Common myeloid progenitor, CD34-positive (primary cell): ENCODE data around the gene ORC1.

Experiments used
- CTCF ChIA-PET: fragments of 350-600 bp; sonication (Branson Sonifier 250); formaldehyde crosslinking; loops from one replicate; lab custom pipeline; 2021; ENCODE audit warnings: antibody characterized with exemption; lab: Charles Lee
- POLR2A ChIA-PET: fragments of 350-600 bp; sonication (Branson Sonifier 250); formaldehyde crosslinking; loops from one replicate; lab custom pipeline; 2021; ENCODE audit warnings: antibody characterized with exemption; lab: Charles Lee
- DNase-seq, 3 donors: peaks; one replicate each; pipeline versions ENCODE4 v3.0.0 to v3.0.0-alpha.2; 2013
- H3K27ac ChIP-seq, 2 experiments: 1 replicate in 1 of 2; 2 replicates in 1 of 2; pipeline ENCODE4 v1.7.0; 2013; ENCODE audit warnings: inconsistent platforms in 2 of 2, low read length in 2 of 2, mild to moderate bottlenecking in 2 of 2, low read depth in 1 of 2, moderate library complexity in 1 of 2; ENCODE audit not compliant: severe bottlenecking in 2 of 2, insufficient read depth in 1 of 2, poor library complexity in 1 of 2
- H3K27me3 ChIP-seq, 5 experiments: replicated peaks in 2 of 5; 1 replicate in 3 of 5; 2 replicates in 2 of 5; pipeline versions ENCODE4 v1.6.1 to v1.7.0; 2013; ENCODE audit warnings: low read length in 4 of 5, mild to moderate bottlenecking in 2 of 5, moderate library complexity in 2 of 5, inconsistent platforms in 1 of 5; ENCODE audit not compliant: insufficient read depth in 5 of 5, control insufficient read depth in 4 of 5
- H3K36me3 ChIP-seq, 4 experiments: 1 replicate in 2 of 4; 2 replicates in 2 of 4; pipeline versions ENCODE4 v1.6.1 to v1.7.0; 2013; ENCODE audit warnings: low read length in 3 of 4, control low read depth in 1 of 4, mild to moderate bottlenecking in 1 of 4; ENCODE audit not compliant: control insufficient read depth in 4 of 4, insufficient read depth in 4 of 4
- H3K4me1 ChIP-seq, 4 experiments: 1 replicate in 3 of 4; 2 replicates in 1 of 4; pipeline versions ENCODE4 v1.6.1 to v1.7.1; 2013; ENCODE audit warnings: low read length in 3 of 4, mild to moderate bottlenecking in 3 of 4, control low read depth in 1 of 4, inconsistent platforms in 1 of 4, moderate library complexity in 1 of 4; ENCODE audit not compliant: control insufficient read depth in 4 of 4, insufficient read depth in 4 of 4; ENCODE audit errors: control extremely low read depth in 1 of 4
- H3K4me3 ChIP-seq, 7 experiments: 1 replicate in 4 of 7; 2 replicates in 3 of 7; pipeline versions ENCODE4 v1.5.1 to v1.7.0; 2013; ENCODE audit warnings: mild to moderate bottlenecking in 7 of 7, low read length in 6 of 7, moderate library complexity in 6 of 7, inconsistent platforms in 2 of 7, low read depth in 2 of 7, control low read depth in 1 of 7; ENCODE audit not compliant: insufficient read depth in 4 of 7, control insufficient read depth in 1 of 7; ENCODE audit errors: extremely low read depth in 1 of 7
- H3K9me3 ChIP-seq, 5 experiments: 1 replicate in 4 of 5; 2 replicates in 1 of 5; pipeline versions ENCODE4 v1.6.1 to v1.7.1; 2013; ENCODE audit warnings: low read length in 4 of 5, mild to moderate bottlenecking in 2 of 5, inconsistent platforms in 1 of 5, low read depth in 1 of 5, moderate library complexity in 1 of 5; ENCODE audit not compliant: control insufficient read depth in 4 of 5, insufficient read depth in 2 of 5; ENCODE audit errors: control extremely low read depth in 1 of 5
- WGBS: methylation state at CpG from one replicate; pipeline ENCODE4 v1.1.5; 2013; ENCODE audit not compliant: insufficient coverage; 5-methylcytosine and 5-hydroxymethylcytosine counted together

ORC1 gene

GRCh38 chr1:52420713-52421112, 16.5 kb upstream of the ORC1 start:
- no CpG with 5 or more reads among the region's 1 CpG for WGBS
- ChIA-PET POLR2A (no interaction called here), CTCF (no interaction called here)

GRCh38 chr1:52416811-52417210, 12.6 kb upstream of the ORC1 start:
- CTCF ChIA-PET = interaction anchor here (1.6 kb wide), 2 partner anchors 10 to 12 kb away, joined by 3 to 5 read pairs; no protein-coding TSS in a partner anchor
- H3K4me3 ChIP-seq = no peak overlapping the region
- H3K27ac ChIP-seq = no peak overlapping the region
- no peaks in the 10 kb centered on the region for H3K27me3 ChIP-seq
- H3K36me3 ChIP-seq = peaks cover 29 to 83% (median 60%) of the 10 kb centered on the region in 4 experiments
- no peak for DNase-seq
- no peaks in the 10 kb centered on the region for H3K4me1 ChIP-seq
- no CpG with 5 or more reads among the region's 2 CpGs for WGBS
- POLR2A ChIA-PET = no interaction called here
- H3K9me3 ChIP-seq = no peaks in the 10 kb centered on the region

More at GRCh38 chr1:52420713-52421112, 16.5 kb upstream of the ORC1 start:
- Histone ChIP-seq H3K9me3 (no peaks in the 10 kb centered on the region), H3K27ac (no peak overlapping the region), H3K36me3 (peaks cover 17 to 52% (median 35%) of the 10 kb centered on the region in 4 experiments), H3K27me3 (no peaks in the 10 kb centered on the region), H3K4me3 (no peak overlapping the region), H3K4me1 (peaks cover 14 to 25% (median 21%) of the 10 kb centered on the region in 4 experiments)
- no peak for DNase-seq

- Histone ChIP-seq H3K4me1 (no peaks in the 10 kb centered on the region), H3K27me3 (no peaks in the 10 kb centered on the region), H3K36me3 (peaks cover 29 to 87% (median 65%) of the 10 kb centered on the region in 4 experiments), H3K27ac (no peak overlapping the region), H3K9me3 (no peaks in the 10 kb centered on the region), H3K4me3 (no peak overlapping the region)
- POLR2A ChIA-PET = no interaction called here
- DNase-seq = no peak
- CTCF ChIA-PET = no interaction called here
Measured at GRCh38 chr1:52414942-52415341, 10.7 kb upstream of the ORC1 start.

GRCh38 chr1:52413410-52413989, 9.3 kb upstream of the ORC1 start:
- Histone ChIP-seq H3K27ac (no peak overlapping the region), H3K36me3 (peaks cover 31 to 89% (median 65%) of the 10 kb centered on the region in 4 experiments), H3K4me1 (no peaks in the 10 kb centered on the region), H3K9me3 (no peaks in the 10 kb centered on the region), H3K27me3 (no peaks in the 10 kb centered on the region), H3K4me3 (no peak overlapping the region)
- ChIA-PET POLR2A (interaction anchor here (0.7 to 0.9 kb wide), 2 partner anchors 9 to 10 kb away, joined by 3 to 5 read pairs; partner anchors contain the start of genes ORC1 and PRPF38A), CTCF (interaction anchor here (1.7 kb wide), 1 partner anchor 39 kb away, joined by 3 read pairs; no protein-coding TSS in a partner anchor)
- no peak for DNase-seq
- WGBS = 100% methylated on average over 8 of the region's 10 CpGs

- WGBS = 8% methylated on average over 4 of the region's 8 CpGs
- CTCF ChIA-PET = interaction anchor here (1.0 to 2.4 kb wide), 5 partner anchors 12 to 281 kb away, joined by 3 to 9 read pairs (median 3); no protein-coding TSS in a partner anchor
- peak in 1 of 3 donors; percentile 10 for DNase-seq
- Histone ChIP-seq H3K27me3 (no peaks in the 10 kb centered on the region), H3K36me3 (peaks cover 15 to 45% (median 33%) of the 10 kb centered on the region in 4 experiments), H3K27ac (peak overlapping the region; percentile 96 to 99), H3K9me3 (no peaks in the 10 kb centered on the region), H3K4me3 (peak overlapping the region; percentile 85 to 98 (median 97)), H3K4me1 (peaks cover 4 to 25% (median 19%) of the 10 kb centered on the region in 4 experiments)
- POLR2A ChIA-PET = interaction anchor here (0.6 to 1.6 kb wide), 5 partner anchors 9 to 281 kb away, joined by 3 to 10 read pairs (median 4); no protein-coding TSS in a partner anchor
Measured at GRCh38 chr1:52404975-52405338, 734 bp upstream of the ORC1 start.

- DNase-seq = peak; percentile 57 to 86 (median 83)
- ChIA-PET CTCF (interaction anchor here (0.6 to 2.4 kb wide), 4 partner anchors 11 to 834 kb away, joined by 3 to 9 read pairs (median 3); no protein-coding TSS in a partner anchor), POLR2A (interaction anchor here (0.6 to 1.6 kb wide), 6 partner anchors 10 to 284 kb away, joined by 3 to 10 read pairs (median 4); no protein-coding TSS in a partner anchor)
- Histone ChIP-seq H3K9me3 (no peaks in the 10 kb centered on the region), H3K36me3 (peaks cover 11 to 47% (median 24%) of the 10 kb centered on the region in 4 experiments), H3K4me3 (peak overlapping the region; percentile 85 to 98 (median 97)), H3K27ac (peak overlapping the region; percentile 6 to 99), H3K27me3 (no peaks in the 10 kb centered on the region), H3K4me1 (peaks cover 4 to 25% (median 19%) of the 10 kb centered on the region in 4 experiments)
- WGBS = 0% methylated on average over 14 of the region's 16 CpGs
Measured at GRCh38 chr1:52403566-52404115, 582 bp downstream of the ORC1 start.

- ChIA-PET CTCF (no interaction called here), POLR2A (no interaction called here)
- WGBS = no CpG with 5 or more reads among the region's 3 CpGs
- Histone ChIP-seq H3K27ac (peak overlapping the region in 1 of 2 experiments; percentile 99), H3K27me3 (no peaks in the 10 kb centered on the region), H3K36me3 (peaks cover 10 to 42% (median 18%) of the 10 kb centered on the region in 4 experiments), H3K4me1 (peaks cover 4 to 25% (median 19%) of the 10 kb centered on the region in 4 experiments), H3K9me3 (no peaks in the 10 kb centered on the region), H3K4me3 (peak overlapping the region in 3 of 7 experiments; percentile 88 to 98 (median 98))
- no peak for DNase-seq
Measured at GRCh38 chr1:52402860-52403240, 1.4 kb downstream of the ORC1 start.
